Sigmoid colon (tissue), 3 donors: Measurements from ENCODE around the gene RTL3.

Source experiments
- POLR2A ChIP-seq, 2 donors: fragments of 450-650 bp; IDR thresholded peaks; one replicate each; pipeline ENCODE4 v1.6.1; 2016; ENCODE audit warnings: antibody characterized with exemption in 2 of 2, mild to moderate bottlenecking in 2 of 2, moderate library complexity in 2 of 2
- TF ChIP-seq, protein P1 (sequence below), 4 experiments: fragments of 450-650 bp in 3 of 4; fragments of 200-600 bp in 1 of 4; IDR thresholded peaks; one replicate each; pipeline ENCODE4 v1.5.1; 2016 to 2019; ENCODE audit warnings: antibody characterized with exemption in 4 of 4, mild to moderate bottlenecking in 3 of 4, moderate library complexity in 2 of 4

DNA sequence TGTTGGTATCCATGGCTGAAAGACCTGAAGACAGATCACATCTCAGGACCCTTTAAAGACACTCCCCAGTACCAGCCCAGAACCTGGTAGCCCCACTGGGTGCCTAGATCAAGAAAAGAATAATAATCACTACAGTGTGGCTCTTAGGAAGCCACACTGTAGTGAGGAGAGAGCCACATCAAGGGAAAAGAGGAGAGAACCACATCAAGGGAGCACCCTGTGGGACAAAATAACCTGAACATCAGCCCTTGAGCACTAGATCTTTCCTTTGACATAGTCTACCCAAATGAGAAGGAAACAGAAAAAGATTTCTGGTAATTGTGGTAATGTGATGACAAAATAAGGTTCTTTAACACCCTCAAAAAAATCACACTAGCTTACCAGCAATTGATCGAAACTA lies 15.3 kb downstream of the RTL3 start:
- TF ChIP-seq, protein P1, sequence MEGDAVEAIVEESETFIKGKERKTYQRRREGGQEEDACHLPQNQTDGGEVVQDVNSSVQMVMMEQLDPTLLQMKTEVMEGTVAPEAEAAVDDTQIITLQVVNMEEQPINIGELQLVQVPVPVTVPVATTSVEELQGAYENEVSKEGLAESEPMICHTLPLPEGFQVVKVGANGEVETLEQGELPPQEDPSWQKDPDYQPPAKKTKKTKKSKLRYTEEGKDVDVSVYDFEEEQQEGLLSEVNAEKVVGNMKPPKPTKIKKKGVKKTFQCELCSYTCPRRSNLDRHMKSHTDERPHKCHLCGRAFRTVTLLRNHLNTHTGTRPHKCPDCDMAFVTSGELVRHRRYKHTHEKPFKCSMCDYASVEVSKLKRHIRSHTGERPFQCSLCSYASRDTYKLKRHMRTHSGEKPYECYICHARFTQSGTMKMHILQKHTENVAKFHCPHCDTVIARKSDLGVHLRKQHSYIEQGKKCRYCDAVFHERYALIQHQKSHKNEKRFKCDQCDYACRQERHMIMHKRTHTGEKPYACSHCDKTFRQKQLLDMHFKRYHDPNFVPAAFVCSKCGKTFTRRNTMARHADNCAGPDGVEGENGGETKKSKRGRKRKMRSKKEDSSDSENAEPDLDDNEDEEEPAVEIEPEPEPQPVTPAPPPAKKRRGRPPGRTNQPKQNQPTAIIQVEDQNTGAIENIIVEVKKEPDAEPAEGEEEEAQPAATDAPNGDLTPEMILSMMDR (IDR thresholded peaks at IDR 0.05) = no peak
- TF ChIP-seq POLR2A (IDR thresholded peaks at IDR 0.05) = no peak
